H9 (cell line): ENCODE measurements around the gene STRA6. TPM values are rescaled to one million over a fixed set of nuclear protein-coding genes. Genes with fewer than 3 reads are reported as not detected.

Experiments used
- DNase-seq: peaks from one replicate; pipeline ENCODE4 v3.0.0-alpha.2; 2017
- H2AFZ ChIP-seq: one replicate; pipeline ENCODE4 v1.6.1; 2013; ENCODE audit warnings: mild to moderate bottlenecking, low read length, control low read depth, moderate library complexity
- H2AK5ac ChIP-seq: 2 replicates; pipeline ENCODE4 v1.6.1; 2013; ENCODE audit warnings: low read length, control low read depth, mixed read lengths; ENCODE audit not compliant: insufficient read length
- H2BK120ac ChIP-seq: one replicate; pipeline ENCODE4 v1.6.1; 2013; ENCODE audit warnings: low read depth, mild to moderate bottlenecking, low read length, control low read depth, inconsistent platforms; ENCODE audit not compliant: poor library complexity, severe bottlenecking
- H2BK12ac ChIP-seq: 2 replicates; pipeline ENCODE4 v1.6.1; 2013; ENCODE audit warnings: low read length, control low read depth, mixed read lengths, low read depth; ENCODE audit not compliant: insufficient read length
- H2BK15ac ChIP-seq: 2 replicates; pipeline ENCODE4 v1.6.1; 2013; ENCODE audit warnings: low read depth, low read length, control low read depth
- H2BK20ac ChIP-seq: one replicate; pipeline ENCODE4 v1.6.1; 2013; ENCODE audit warnings: low read depth, mild to moderate bottlenecking, low read length, control low read depth, inconsistent platforms; ENCODE audit not compliant: poor library complexity, severe bottlenecking
- H2BK5ac ChIP-seq: 2 replicates; pipeline ENCODE4 v1.6.1; 2013; ENCODE audit warnings: low read length, control low read depth, mixed read lengths; ENCODE audit not compliant: insufficient read length
- H3K14ac ChIP-seq: 2 replicates; pipeline ENCODE4 v1.6.1; 2013; ENCODE audit warnings: low read length, control low read depth; ENCODE audit not compliant: insufficient read depth
- H3K18ac ChIP-seq: 2 replicates; pipeline ENCODE4 v1.6.1; 2013; ENCODE audit warnings: low read depth, mild to moderate bottlenecking, mixed read lengths, low read length, control low read depth; ENCODE audit not compliant: insufficient read length
- H3K23ac ChIP-seq: 2 replicates; pipeline ENCODE4 v1.6.1; 2013; ENCODE audit warnings: low read length, control low read depth, mixed read lengths, low read depth; ENCODE audit not compliant: insufficient read length
- H3K23me2 ChIP-seq: 2 replicates; pipeline ENCODE4 v1.6.1; 2013; ENCODE audit warnings: low read depth, mild to moderate bottlenecking, mixed read lengths, low read length, control low read depth; ENCODE audit not compliant: insufficient read length, poor library complexity, severe bottlenecking
- H3K27ac ChIP-seq: 2 replicates; pipeline ENCODE4 v1.5.1; 2013; ENCODE audit warnings: low read length, control low read depth, mixed read lengths, low read depth; ENCODE audit not compliant: insufficient read length
- H3K27me3 ChIP-seq: 2 replicates; pipeline ENCODE4 v1.6.1; 2013; ENCODE audit warnings: low read length, control low read depth, inconsistent platforms; ENCODE audit not compliant: insufficient read depth
- H3K4ac ChIP-seq: 2 replicates; pipeline ENCODE4 v1.6.1; 2013; ENCODE audit warnings: low read depth, mild to moderate bottlenecking, control low read depth, inconsistent platforms, low read length, moderate library complexity
- H3K4me1 ChIP-seq: 2 replicates; pipeline ENCODE4 v1.6.1; 2013; ENCODE audit warnings: low read length, control low read depth, inconsistent platforms; ENCODE audit not compliant: insufficient read depth
- H3K4me2 ChIP-seq: 2 replicates; pipeline ENCODE4 v1.6.1; 2013; ENCODE audit warnings: low read length, control low read depth, mixed read lengths; ENCODE audit not compliant: insufficient read length, insufficient read depth
- H3K56ac ChIP-seq: 2 replicates; pipeline ENCODE4 v1.6.1; 2013; ENCODE audit warnings: low read depth, mild to moderate bottlenecking, mixed read lengths, low read length, control low read depth; ENCODE audit not compliant: insufficient read length
- H3K79me1 ChIP-seq: 2 replicates; pipeline ENCODE4 v1.6.1; 2013; ENCODE audit warnings: low read depth, mild to moderate bottlenecking, moderate library complexity, low read length, control low read depth, inconsistent platforms; ENCODE audit not compliant: insufficient read depth, poor library complexity, severe bottlenecking
- H3K79me2 ChIP-seq: 2 replicates; pipeline ENCODE4 v1.6.1; 2013; ENCODE audit warnings: low read length, control low read depth, inconsistent platforms; ENCODE audit not compliant: insufficient read depth
- H3K9ac ChIP-seq: 2 replicates; pipeline ENCODE4 v1.6.1; 2013; ENCODE audit warnings: low read length, control low read depth, mixed read lengths; ENCODE audit not compliant: insufficient read length; ENCODE audit errors: extremely low read depth
- H3K9me3 ChIP-seq: one replicate; pipeline ENCODE4 v1.6.1; 2013; ENCODE audit warnings: low read depth, low read length, inconsistent platforms; ENCODE audit not compliant: control insufficient read depth
- H3T11ph ChIP-seq: one replicate; pipeline ENCODE4 v1.6.1; 2013; ENCODE audit warnings: mild to moderate bottlenecking, low read length, control low read depth, inconsistent platforms
- H4K20me1 ChIP-seq: one replicate; pipeline ENCODE4 v1.6.1; 2013; ENCODE audit not compliant: control insufficient read depth, insufficient read length, insufficient read depth
- H4K5ac ChIP-seq: 2 replicates; pipeline ENCODE4 v1.6.1; 2013; ENCODE audit warnings: low read depth, mild to moderate bottlenecking, mixed read lengths, low read length, control low read depth; ENCODE audit not compliant: insufficient read length
- H4K8ac ChIP-seq: replicated peaks from 2 replicates; pipeline ENCODE4 v1.6.1; 2013; ENCODE audit warnings: low read length, control low read depth, mixed read lengths, low read depth; ENCODE audit not compliant: insufficient read length
- H4K91ac ChIP-seq: 2 replicates; pipeline ENCODE4 v1.6.1; 2013; ENCODE audit warnings: low read depth, mild to moderate bottlenecking, moderate library complexity, mixed read lengths, low read length, control low read depth; ENCODE audit not compliant: insufficient read length
- H3K27ac Mint-ChIP-seq, 3 experiments: 2 replicates in 2 of 3; 3 replicates in 1 of 3; pipeline ENCODE4 v1.8.0; 2020 to 2021; ENCODE audit warnings: mixed read lengths in 3 of 3, mild to moderate bottlenecking in 1 of 3, moderate library complexity in 1 of 3
- H3K27me3 Mint-ChIP-seq: 2 replicates; pipeline ENCODE4 v1.8.0; 2021; ENCODE audit warnings: low read depth, mild to moderate bottlenecking, moderate library complexity, mixed read lengths
- H3K36me3 Mint-ChIP-seq, 3 experiments: 2 replicates in 2 of 3; 3 replicates in 1 of 3; pipeline ENCODE4 v1.8.0; 2020 to 2021; ENCODE audit warnings: low read depth in 3 of 3, mixed read lengths in 3 of 3; ENCODE audit not compliant: insufficient read depth in 1 of 3
- H3K4me1 Mint-ChIP-seq, 2 experiments: 2 replicates each; pipeline ENCODE4 v1.8.0; 2020; ENCODE audit warnings: mixed read lengths in 2 of 2
- H3K4me3 Mint-ChIP-seq, 2 experiments: 2 replicates in 1 of 2; 3 replicates in 1 of 2; pipeline ENCODE4 v1.8.0; 2020 to 2021; ENCODE audit warnings: mild to moderate bottlenecking in 2 of 2, mixed read lengths in 2 of 2, moderate library complexity in 1 of 2
- H3K9me3 Mint-ChIP-seq, 2 experiments: 2 replicates in 1 of 2; 3 replicates in 1 of 2; pipeline ENCODE4 v1.8.0; 2020; ENCODE audit warnings: mild to moderate bottlenecking in 2 of 2, mixed read lengths in 2 of 2, moderate library complexity in 1 of 2
- WGBS: extraction: QIAGEN DNeasy Blood & Tissue Kit; methylation state at CpG from one replicate; pipeline ENCODE4 v1.1.7; 2013; ENCODE audit warnings: missing lambda C conversion rate, low lambda C conversion rate, mixed read lengths; ENCODE audit not compliant: insufficient read length; ENCODE audit errors: extremely low coverage; 5-methylcytosine and 5-hydroxymethylcytosine counted together
- total RNA-seq: library from RNA; stranded (reverse); gene quantifications from 2 replicates; pipeline ENCODE4 v1.2.1, GENCODE V29; 2021
- TF ChIP-seq, protein P1 (sequence below): fragments of 200-600 bp; sonication (generic); conservative IDR thresholded peaks from 3 replicates; pipeline ENCODE4 v1.8.0; 2021; ENCODE audit warnings: antibody characterized with exemption, mild to moderate bottlenecking

The STRA6 gene
- total RNA-seq, 1 experiment from 2014 or later: 12.8 TPM

DNA sequence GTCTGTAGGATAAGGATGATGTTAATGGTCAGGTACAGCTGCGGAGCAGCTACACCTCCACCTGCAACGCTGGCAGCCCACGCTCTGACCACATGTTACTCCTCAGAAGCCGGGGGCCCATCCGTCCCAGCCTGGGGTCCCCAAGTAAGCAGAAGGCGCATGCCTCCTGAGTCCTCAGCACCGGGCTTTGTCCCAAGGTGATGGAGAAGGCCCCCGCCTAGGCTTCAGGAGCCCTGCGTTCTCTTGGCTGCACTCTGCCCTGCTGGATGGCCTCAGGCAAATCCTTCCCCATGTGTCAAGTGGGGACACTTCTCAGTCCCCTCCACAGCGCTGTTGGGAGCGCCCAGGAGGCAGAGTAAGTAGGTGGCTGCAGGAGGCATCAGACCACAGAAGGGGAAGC lies 14.4 kb downstream of the STRA6 start:
- H3K9ac ChIP-seq: no peak overlapping the region

More for the DNA sequence above, 14.4 kb downstream of the STRA6 start:
- TF ChIP-seq, protein P1, sequence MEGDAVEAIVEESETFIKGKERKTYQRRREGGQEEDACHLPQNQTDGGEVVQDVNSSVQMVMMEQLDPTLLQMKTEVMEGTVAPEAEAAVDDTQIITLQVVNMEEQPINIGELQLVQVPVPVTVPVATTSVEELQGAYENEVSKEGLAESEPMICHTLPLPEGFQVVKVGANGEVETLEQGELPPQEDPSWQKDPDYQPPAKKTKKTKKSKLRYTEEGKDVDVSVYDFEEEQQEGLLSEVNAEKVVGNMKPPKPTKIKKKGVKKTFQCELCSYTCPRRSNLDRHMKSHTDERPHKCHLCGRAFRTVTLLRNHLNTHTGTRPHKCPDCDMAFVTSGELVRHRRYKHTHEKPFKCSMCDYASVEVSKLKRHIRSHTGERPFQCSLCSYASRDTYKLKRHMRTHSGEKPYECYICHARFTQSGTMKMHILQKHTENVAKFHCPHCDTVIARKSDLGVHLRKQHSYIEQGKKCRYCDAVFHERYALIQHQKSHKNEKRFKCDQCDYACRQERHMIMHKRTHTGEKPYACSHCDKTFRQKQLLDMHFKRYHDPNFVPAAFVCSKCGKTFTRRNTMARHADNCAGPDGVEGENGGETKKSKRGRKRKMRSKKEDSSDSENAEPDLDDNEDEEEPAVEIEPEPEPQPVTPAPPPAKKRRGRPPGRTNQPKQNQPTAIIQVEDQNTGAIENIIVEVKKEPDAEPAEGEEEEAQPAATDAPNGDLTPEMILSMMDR: no peak
- no peaks in the 10 kb centered on the region for H3K23me2 ChIP-seq
- no peak overlapping the region for H2BK12ac ChIP-seq
- Mint-ChIP-seq H3K9me3 (no peaks in the 10 kb centered on the region), H3K27ac (no peak overlapping the region), H3K27me3 (peaks cover 15% of the 10 kb centered on the region), H3K4me1 (peaks cover 0 to 4% of the 10 kb centered on the region in 2 experiments; a peak in 2 of 4 replicates), H3K4me3 (no peak overlapping the region), H3K36me3 (no peaks in the 10 kb centered on the region)
- no peak overlapping the region for H2BK15ac ChIP-seq
- no peak overlapping the region for H3K4ac ChIP-seq
- no peak overlapping the region for H2BK20ac ChIP-seq
- no peaks in the 10 kb centered on the region for H3K79me1 ChIP-seq
- no peak overlapping the region for H3K27ac ChIP-seq
- no peak overlapping the region for H3K23ac ChIP-seq
- no peak overlapping the region for H3K56ac ChIP-seq
- no peaks in the 10 kb centered on the region for H3K4me1 ChIP-seq
- H2AK5ac ChIP-seq: no peak overlapping the region
- H3K4me2 ChIP-seq: no peak overlapping the region
- H2BK120ac ChIP-seq: no peak overlapping the region
- WGBS: no CpG with 5 or more reads among the region's 11 CpGs
- H3K9me3 ChIP-seq: no peaks in the 10 kb centered on the region
- no peaks in the 10 kb centered on the region for H3K27me3 ChIP-seq
- H3K18ac ChIP-seq: no peak overlapping the region
- no peak overlapping the region for H4K5ac ChIP-seq
- no peak overlapping the region for H4K8ac ChIP-seq
- no peaks in the 10 kb centered on the region for H4K20me1 ChIP-seq
- no peak overlapping the region; the same call in 1 of the 2 replicates for H3K14ac ChIP-seq
- no peaks in the 10 kb centered on the region for H3K79me2 ChIP-seq
- no peak for DNase-seq
- no peak overlapping the region for H2AFZ ChIP-seq
- no peak overlapping the region for H4K91ac ChIP-seq
- H3T11ph ChIP-seq: no peak overlapping the region
- H2BK5ac ChIP-seq: no peak overlapping the region
